GM12878 (cell line): ENCODE measurements around the gene PBRM1.

Source experiments
- BCL11A ChIP-seq: IDR thresholded peaks from 2 replicates; pipeline ENCODE4 v1.6.1; 2011; ENCODE audit warnings: low read depth, low read length
- BHLHE40 ChIP-seq, 2 experiments: fragments of 450-650 bp in 1 of 2; IDR thresholded peaks; 2 replicates each; pipeline ENCODE4 v1.6.1; 2011 to 2017; ENCODE audit warnings: low read depth in 2 of 2, borderline replicate concordance in 1 of 2, improper control_type of control experiment in 1 of 2, low read length in 1 of 2, mild to moderate bottlenecking in 1 of 2
- CHD2 ChIP-seq: IDR thresholded peaks from 2 replicates; pipeline ENCODE4 v1.6.1; 2011; ENCODE audit warnings: low read depth, low read length, improper control_type of control experiment, borderline replicate concordance
- ETV6 ChIP-seq, 2 experiments: fragments of 450-650 bp in 1 of 2; IDR thresholded peaks in 1 of 2; conservative IDR thresholded peaks in 1 of 2; 2 replicates each; pipeline ENCODE4 v1.6.1; 2014; ENCODE audit warnings: antibody characterized with exemption in 1 of 2, borderline replicate concordance in 1 of 2, low read depth in 1 of 2, mild to moderate bottlenecking in 1 of 2, moderate library complexity in 1 of 2
- FOS ChIP-seq: IDR thresholded peaks from 3 replicates; pipeline ENCODE4 v1.6.1; 2011; ENCODE audit warnings: borderline replicate concordance; ENCODE audit not compliant: insufficient read length; ENCODE audit errors: extremely low read depth
- NFXL1 ChIP-seq: fragments of 450-650 bp; IDR thresholded peaks from 2 replicates; pipeline ENCODE4 v1.6.1; 2017; ENCODE audit warnings: antibody characterized with exemption, mild to moderate bottlenecking, borderline replicate concordance
- PAX8 ChIP-seq: fragments of 450-650 bp; IDR thresholded peaks from 2 replicates; pipeline ENCODE4 v1.6.1; 2017; ENCODE audit warnings: mild to moderate bottlenecking, moderate library complexity
- POLR2A ChIP-seq: IDR thresholded peaks from 2 replicates; pipeline ENCODE4 v1.6.1; 2011; ENCODE audit warnings: low read depth, mild to moderate bottlenecking, low read length
- SIN3A ChIP-seq: IDR thresholded peaks from 2 replicates; pipeline ENCODE4 v1.6.1; 2012; ENCODE audit warnings: low read depth, low read length, improper control_type of control experiment
- TAF1 ChIP-seq: IDR thresholded peaks from 2 replicates; pipeline ENCODE4 v1.6.1; 2011; ENCODE audit warnings: mild to moderate bottlenecking, low read depth, low read length, borderline replicate concordance
- TF ChIP-seq, protein P1 (sequence below), 3 experiments: IDR thresholded peaks in 2 of 3; conservative IDR thresholded peaks in 1 of 3; 2 replicates each; pipeline ENCODE4 v1.5.1; 2011; ENCODE audit warnings: low read depth in 3 of 3, low read length in 3 of 3, mild to moderate bottlenecking in 3 of 3, control low read depth in 2 of 3, moderate library complexity in 2 of 3, inconsistent platforms in 1 of 3, mixed read lengths in 1 of 3; ENCODE audit not compliant: control insufficient read depth in 2 of 3, insufficient read depth in 1 of 3; ENCODE audit errors: extremely low read depth in 1 of 3
- TF ChIP-seq, protein P2 (sequence below): IDR thresholded peaks from 2 replicates; pipeline ENCODE4 v1.6.1; 2012; ENCODE audit warnings: low read depth, low read length, improper control_type of control experiment
- TF ChIP-seq, protein P3 (sequence below): IDR thresholded peaks from 2 replicates; pipeline ENCODE4 v1.6.1; 2011; ENCODE audit warnings: low read depth, low read length, improper control_type of control experiment, borderline replicate concordance
- TF ChIP-seq, protein P4 (sequence below): IDR thresholded peaks from 2 replicates; pipeline ENCODE4 v1.6.1; 2011; ENCODE audit warnings: low read depth, mild to moderate bottlenecking, low read length, moderate library complexity, borderline replicate concordance; ENCODE audit errors: extremely low read depth

DNA sequence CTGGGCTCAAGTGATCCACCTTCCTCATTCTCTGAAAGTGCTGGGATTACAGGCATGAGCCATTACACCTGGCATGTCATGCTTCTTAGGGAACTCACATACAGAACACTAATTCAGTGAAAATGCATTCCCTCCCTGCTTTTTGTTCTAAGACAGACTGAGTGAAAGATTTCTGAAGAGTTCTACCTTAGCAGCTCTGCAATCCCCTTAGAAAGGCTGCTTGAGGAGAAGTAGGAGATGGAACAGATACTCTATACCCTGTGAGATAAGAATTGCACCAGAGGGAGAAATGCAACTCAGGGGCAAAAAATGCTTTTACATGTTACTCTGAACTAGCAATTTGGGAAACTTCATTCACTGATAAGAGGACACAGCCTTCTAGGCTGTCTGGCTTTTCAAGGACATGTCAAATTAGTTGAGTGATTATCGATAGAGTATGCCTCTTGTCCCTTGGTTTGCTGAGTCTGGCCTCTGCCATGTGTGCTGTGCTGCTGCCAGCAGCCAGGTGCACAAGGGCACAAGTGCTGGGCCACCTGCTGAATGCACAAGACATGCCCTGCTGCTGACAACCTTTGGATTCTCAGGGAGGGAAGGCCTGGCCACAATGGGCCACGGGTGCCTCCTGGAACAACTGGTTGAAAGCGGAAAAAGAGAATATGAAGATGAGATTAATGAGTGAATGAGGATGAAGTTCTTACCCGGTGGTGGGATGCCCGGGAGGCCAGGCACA lies 131.5 kb downstream of the PBRM1 start:
- TF ChIP-seq TAF1: no peak
- TF ChIP-seq BCL11A: no peak
- TF ChIP-seq, protein P1, sequence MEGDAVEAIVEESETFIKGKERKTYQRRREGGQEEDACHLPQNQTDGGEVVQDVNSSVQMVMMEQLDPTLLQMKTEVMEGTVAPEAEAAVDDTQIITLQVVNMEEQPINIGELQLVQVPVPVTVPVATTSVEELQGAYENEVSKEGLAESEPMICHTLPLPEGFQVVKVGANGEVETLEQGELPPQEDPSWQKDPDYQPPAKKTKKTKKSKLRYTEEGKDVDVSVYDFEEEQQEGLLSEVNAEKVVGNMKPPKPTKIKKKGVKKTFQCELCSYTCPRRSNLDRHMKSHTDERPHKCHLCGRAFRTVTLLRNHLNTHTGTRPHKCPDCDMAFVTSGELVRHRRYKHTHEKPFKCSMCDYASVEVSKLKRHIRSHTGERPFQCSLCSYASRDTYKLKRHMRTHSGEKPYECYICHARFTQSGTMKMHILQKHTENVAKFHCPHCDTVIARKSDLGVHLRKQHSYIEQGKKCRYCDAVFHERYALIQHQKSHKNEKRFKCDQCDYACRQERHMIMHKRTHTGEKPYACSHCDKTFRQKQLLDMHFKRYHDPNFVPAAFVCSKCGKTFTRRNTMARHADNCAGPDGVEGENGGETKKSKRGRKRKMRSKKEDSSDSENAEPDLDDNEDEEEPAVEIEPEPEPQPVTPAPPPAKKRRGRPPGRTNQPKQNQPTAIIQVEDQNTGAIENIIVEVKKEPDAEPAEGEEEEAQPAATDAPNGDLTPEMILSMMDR (IDR thresholded peaks at IDR 0.05 in 2 of 3, conservative IDR thresholded peaks at IDR 0.05 in 1 of 3; ENCODE audit: control insufficient read depth in 2 of 3, extremely low read depth in 1 of 3, insufficient read depth in 1 of 3, low read depth in 3 of 3, low read length in 3 of 3): no peak
- TF ChIP-seq, protein P2, sequence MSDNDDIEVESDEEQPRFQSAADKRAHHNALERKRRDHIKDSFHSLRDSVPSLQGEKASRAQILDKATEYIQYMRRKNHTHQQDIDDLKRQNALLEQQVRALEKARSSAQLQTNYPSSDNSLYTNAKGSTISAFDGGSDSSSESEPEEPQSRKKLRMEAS: no peak
- TF ChIP-seq NFXL1: no peak
- no peak for TF ChIP-seq FOS
- TF ChIP-seq CHD2: no peak
- no peak for TF ChIP-seq ETV6 (conservative IDR thresholded peaks at IDR 0.05 in 1 of 2, IDR thresholded peaks at IDR 0.05 in 1 of 2; ENCODE audit: borderline replicate concordance in 1 of 2, low read depth in 1 of 2)
- TF ChIP-seq, protein P3, sequence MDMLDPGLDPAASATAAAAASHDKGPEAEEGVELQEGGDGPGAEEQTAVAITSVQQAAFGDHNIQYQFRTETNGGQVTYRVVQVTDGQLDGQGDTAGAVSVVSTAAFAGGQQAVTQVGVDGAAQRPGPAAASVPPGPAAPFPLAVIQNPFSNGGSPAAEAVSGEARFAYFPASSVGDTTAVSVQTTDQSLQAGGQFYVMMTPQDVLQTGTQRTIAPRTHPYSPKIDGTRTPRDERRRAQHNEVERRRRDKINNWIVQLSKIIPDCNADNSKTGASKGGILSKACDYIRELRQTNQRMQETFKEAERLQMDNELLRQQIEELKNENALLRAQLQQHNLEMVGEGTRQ: no peak
- no peak for TF ChIP-seq POLR2A
- TF ChIP-seq SIN3A: no peak
- TF ChIP-seq BHLHE40 (IDR thresholded peaks at IDR 0.05; ENCODE audit: borderline replicate concordance in 1 of 2, low read depth in 2 of 2, low read length in 1 of 2): no peak
- TF ChIP-seq, protein P4, sequence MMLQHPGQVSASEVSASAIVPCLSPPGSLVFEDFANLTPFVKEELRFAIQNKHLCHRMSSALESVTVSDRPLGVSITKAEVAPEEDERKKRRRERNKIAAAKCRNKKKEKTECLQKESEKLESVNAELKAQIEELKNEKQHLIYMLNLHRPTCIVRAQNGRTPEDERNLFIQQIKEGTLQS: no peak
- no peak for TF ChIP-seq PAX8
